Measurements from ENCODE around the gene P2RX2. TPM values are rescaled to one million over a fixed set of nuclear protein-coding genes. Genes with fewer than 3 reads are reported as not detected.

P2RX2 gene
- total RNA-seq, 2 donors from 2014 or later = 0.24 TPM; not detected in 1

- no peak for DNase-seq
- TF ChIP-seq CTCF (IDR thresholded peaks at IDR 0.05) = no peak
- no peaks in the 10 kb centered on the region for H3K36me3 ChIP-seq
- H3K9me3 ChIP-seq = no peaks in the 10 kb centered on the region
- intact Hi-C loops (cut with DNase I) = no loop called here
- no peak overlapping the region for H3K27ac ChIP-seq
- H3K27me3 ChIP-seq = no peaks in the 10 kb centered on the region
- H3K9ac ChIP-seq (ENCODE audit: low read depth in 2 of 2, low read length in 2 of 2) = no peak overlapping the region
- no peak overlapping the region for H3K4me3 ChIP-seq
- no peaks in the 10 kb centered on the region for H3K4me1 ChIP-seq
Observed at GRCh38 chr12:132647858-132648257, 29.3 kb downstream of the P2RX2 start.

GRCh38 chr12:132648616-132649225 lies 30.1 kb downstream of the P2RX2 start:
- no peak for TF ChIP-seq CTCF (IDR thresholded peaks at IDR 0.05)

GRCh38 chr12:132649226-132649945 lies 30.8 kb downstream of the P2RX2 start:
- no peak for TF ChIP-seq CTCF (IDR thresholded peaks at IDR 0.05)
- H3K9ac ChIP-seq (ENCODE audit: low read depth in 2 of 2, low read length in 2 of 2) = no peak overlapping the region
- H3K27ac ChIP-seq = peak overlapping the region; percentile 33
- no peaks in the 10 kb centered on the region for H3K4me1 ChIP-seq
- no peaks in the 10 kb centered on the region for H3K27me3 ChIP-seq
- DNase-seq = peak; percentile 72
- no peak overlapping the region for H3K4me3 ChIP-seq
- H3K36me3 ChIP-seq = no peaks in the 10 kb centered on the region
- no peaks in the 10 kb centered on the region for H3K9me3 ChIP-seq
- intact Hi-C loops (cut with DNase I) = no loop called here

More at GRCh38 chr12:132648616-132649225, 30.1 kb downstream of the P2RX2 start:
- Histone ChIP-seq H3K27me3 (no peaks in the 10 kb centered on the region), H3K27ac (no peak overlapping the region), H3K9me3 (no peaks in the 10 kb centered on the region), H3K9ac (ENCODE audit: low read depth in 2 of 2, low read length in 2 of 2) (no peak overlapping the region), H3K36me3 (no peaks in the 10 kb centered on the region), H3K4me3 (no peak overlapping the region), H3K4me1 (no peaks in the 10 kb centered on the region)
- intact Hi-C loops (cut with DNase I) = no loop called here
- DNase-seq = no peak

- H3K9ac ChIP-seq (ENCODE audit: low read depth in 2 of 2, low read length in 2 of 2) = no peak overlapping the region
- DNase-seq = no peak
- H3K4me3 ChIP-seq = no peak overlapping the region
- no peak for TF ChIP-seq CTCF (IDR thresholded peaks at IDR 0.05)
- no peaks in the 10 kb centered on the region for H3K4me1 ChIP-seq
- H3K27ac ChIP-seq = no peak overlapping the region
- H3K27me3 ChIP-seq = no peaks in the 10 kb centered on the region
- no peaks in the 10 kb centered on the region for H3K36me3 ChIP-seq
- no peaks in the 10 kb centered on the region for H3K9me3 ChIP-seq
- intact Hi-C loops (cut with DNase I) = no loop called here
Observed at GRCh38 chr12:132651444-132652100, 33.0 kb downstream of the P2RX2 start.

GRCh38 chr12:132653567-132654290 lies 35.2 kb downstream of the P2RX2 start:
- TF ChIP-seq CTCF (IDR thresholded peaks at IDR 0.05) = no peak
- intact Hi-C loops (cut with DNase I) = no loop called here

More at GRCh38 chr12:132653567-132654290, 35.2 kb downstream of the P2RX2 start:
- DNase-seq = no peak
- Histone ChIP-seq H3K9me3 (no peaks in the 10 kb centered on the region), H3K36me3 (no peaks in the 10 kb centered on the region), H3K9ac (ENCODE audit: low read depth in 2 of 2, low read length in 2 of 2) (no peak overlapping the region), H3K4me1 (no peaks in the 10 kb centered on the region), H3K4me3 (no peak overlapping the region), H3K27me3 (no peaks in the 10 kb centered on the region), H3K27ac (no peak overlapping the region)
